Measurements from ENCODE around the gene SDCCAG8. TPM values are rescaled to one million over a fixed set of nuclear protein-coding genes. Genes with fewer than 3 reads are reported as not detected.

SDCCAG8 gene
- total and polyA plus RNA-seq, 2 of the 8 experiments (the other 6 are each of a cell fraction or from before 2014, with no cell fraction given) = 15.6 to 21.0 TPM

DNA sequence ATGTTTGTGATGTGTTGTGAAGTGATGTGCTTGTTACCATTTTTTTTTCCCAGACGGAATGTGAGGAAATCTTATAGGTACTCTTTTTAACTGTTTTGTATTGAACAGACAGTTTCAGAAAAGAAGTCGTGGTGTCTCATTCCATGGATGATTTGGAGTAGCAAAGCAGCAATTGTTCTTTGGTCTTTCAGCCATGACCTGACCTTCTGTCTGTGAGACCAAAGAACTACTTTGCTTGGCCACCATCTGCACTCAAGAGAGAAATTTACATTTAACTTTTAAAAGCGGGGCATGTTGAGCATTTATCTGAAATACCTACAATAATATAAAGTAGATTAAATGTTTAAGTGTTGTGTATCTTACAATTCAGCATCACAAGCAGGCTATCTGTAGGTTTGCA, 90.2 kb downstream of the SDCCAG8 start:
- Histone ChIP-seq H2AFZ (ENCODE audit: low read length) (no peak overlapping the region), H3K27ac (ENCODE audit: low read depth, low read length) (no peak overlapping the region), H2BK20ac (ENCODE audit: low read length) (no peak overlapping the region), H3K9ac (replicated peaks in 1 of 4; ENCODE audit: extremely low read depth in 1 of 4, low read depth in 3 of 4, low read length in 3 of 4) (no peak overlapping the region), H3K56ac (replicated peaks; ENCODE audit: insufficient read length, low read depth, low read length) (no peak overlapping the region), H2BK15ac (ENCODE audit: low read length) (no peak overlapping the region), H4K5ac (ENCODE audit: insufficient read length, low read depth, low read length) (no peak overlapping the region), H3K23me2 (ENCODE audit: low read depth, low read length) (no peaks in the 10 kb centered on the region; the same call in 1 of the 2 replicates), H3K4me2 (ENCODE audit: insufficient read depth in 1 of 2, low read depth in 2 of 2, low read length in 2 of 2) (no peak overlapping the region), H2BK5ac (ENCODE audit: low read depth, low read length) (no peak overlapping the region), H3K4me1 (replicated peaks in 1 of 4; ENCODE audit: control insufficient read depth in 3 of 4, insufficient read depth in 4 of 4, low read length in 3 of 4) (no peaks in the 10 kb centered on the region), H2BK120ac (replicated peaks; ENCODE audit: low read depth, low read length) (no peak overlapping the region), H3K4me3 (ENCODE audit: extremely low read depth in 1 of 4, insufficient read depth in 2 of 4, low read depth in 3 of 4, low read length in 4 of 4) (no peak overlapping the region), H3K18ac (ENCODE audit: extremely low read depth, low read length) (no peak overlapping the region), H3K27me3 (replicated peaks in 1 of 4; ENCODE audit: control insufficient read depth in 3 of 4, extremely low read depth in 1 of 4, insufficient read depth in 3 of 4, low read length in 3 of 4) (no peaks in the 10 kb centered on the region), H4K8ac (ENCODE audit: extremely low read depth, insufficient read depth, low read length) (no peak overlapping the region), H3K4ac (replicated peaks; ENCODE audit: insufficient read length, low read depth, low read length) (no peak overlapping the region), H3K9me3 (ENCODE audit: insufficient read depth in 2 of 2, low read depth in 1 of 2, low read length in 1 of 2) (no peaks in the 10 kb centered on the region), H2AK5ac (ENCODE audit: low read depth, low read length) (no peak overlapping the region), H2BK12ac (ENCODE audit: low read depth, low read length) (no peak overlapping the region), H3K14ac (ENCODE audit: insufficient read length) (no peak overlapping the region), H3K79me2 (ENCODE audit: control insufficient read depth in 1 of 2, insufficient read depth in 2 of 2, low read length in 2 of 2) (no peaks in the 10 kb centered on the region), H3K79me1 (ENCODE audit: low read depth, low read length) (no peaks in the 10 kb centered on the region), H4K91ac (replicated peaks; ENCODE audit: insufficient read length, low read length) (no peak overlapping the region), H4K20me1 (replicated peaks in 1 of 2; ENCODE audit: control insufficient read depth in 1 of 2, insufficient read depth in 2 of 2, low read length in 2 of 2) (no peaks in the 10 kb centered on the region), H3K23ac (ENCODE audit: insufficient read length) (no peak overlapping the region), H3K36me3 (ENCODE audit: control insufficient read depth in 2 of 4, insufficient read depth in 4 of 4, low read length in 3 of 4) (no peaks in the 10 kb centered on the region)
- WGBS, 2 experiments (ENCODE audit: extremely low coverage in 1 of 2, insufficient coverage in 1 of 2, insufficient read length in 1 of 2, insufficient replicate concordance in 2 of 2, low coverage in 1 of 2, low lambda C conversion rate in 2 of 2, missing lambda C conversion rate in 1 of 2) = 90% methylated on average over 3 of the region's 3 CpGs; no CpG with 5 or more reads in 1 of the 2 experiments
- ChIA-PET CTCF (ENCODE audit: partially characterized antibody) (no interaction called here), POLR2A (ENCODE audit: partially characterized antibody) (no interaction called here)
- FAIRE-seq (no peak), DNase-seq (ENCODE audit: low read depth in 1 of 2, low spot score in 2 of 2) (no peak)
- TF ChIP-seq, protein P1, sequence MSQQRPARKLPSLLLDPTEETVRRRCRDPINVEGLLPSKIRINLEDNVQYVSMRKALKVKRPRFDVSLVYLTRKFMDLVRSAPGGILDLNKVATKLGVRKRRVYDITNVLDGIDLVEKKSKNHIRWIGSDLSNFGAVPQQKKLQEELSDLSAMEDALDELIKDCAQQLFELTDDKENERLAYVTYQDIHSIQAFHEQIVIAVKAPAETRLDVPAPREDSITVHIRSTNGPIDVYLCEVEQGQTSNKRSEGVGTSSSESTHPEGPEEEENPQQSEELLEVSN (IDR thresholded peaks at IDR 0.05) = no peak
- TF ChIP-seq JUN (IDR thresholded peaks at IDR 0.05; ENCODE audit: low read depth, low read length) = no peak
- no peak for TF ChIP-seq SIN3A (conservative IDR thresholded peaks at IDR 0.05 in 1 of 2, IDR thresholded peaks at IDR 0.05 in 1 of 2; ENCODE audit: low read depth in 1 of 2, low read length in 2 of 2)
- no peak for TF ChIP-seq RBBP5 (IDR thresholded peaks at IDR 0.05; ENCODE audit: borderline replicate concordance, low read depth, low read length)
- TF ChIP-seq ZNF274 (IDR thresholded peaks at IDR 0.05; ENCODE audit: borderline replicate concordance, extremely low read depth, low read length) = no peak
- no peak for TF ChIP-seq YY1 (IDR thresholded peaks at IDR 0.05; ENCODE audit: low read depth, low read length)
- no peak for TF ChIP-seq CREB1 (IDR thresholded peaks at IDR 0.05)

Data from H1 (cell line).